Karpas-422 (cell line): Measurements from ENCODE around the gene AP5Z1. TPM values are rescaled to one million over a fixed set of nuclear protein-coding genes. Genes with fewer than 3 reads are reported as not detected.

Source experiments
- DNase-seq: peaks from one replicate; pipeline ENCODE4 v3.0.0-alpha.2; 2015
- H2AFZ ChIP-seq: fragments of 200-600 bp; sonication (generic); 2 replicates; pipeline ENCODE4 v1.6.1; 2014; ENCODE audit warnings: antibody characterized with exemption, low read length, mixed read lengths
- H3K27ac ChIP-seq: fragments of 200-600 bp; sonication (generic); 2 replicates; pipeline ENCODE4 v1.5.1; 2014; ENCODE audit warnings: mild to moderate bottlenecking, low read length, moderate library complexity
- H3K27me3 ChIP-seq: fragments of 200-600 bp; sonication (generic); 2 replicates; pipeline ENCODE4 v1.6.1; 2014; ENCODE audit warnings: low read length, mixed read lengths
- H3K36me3 ChIP-seq: fragments of 200-600 bp; sonication (generic); 2 replicates; pipeline ENCODE4 v1.6.1; 2014; ENCODE audit warnings: low read length, mixed read lengths; ENCODE audit not compliant: insufficient read depth
- H3K4me1 ChIP-seq: fragments of 200-600 bp; sonication (generic); 2 replicates; pipeline ENCODE4 v1.6.1; 2014; ENCODE audit warnings: mild to moderate bottlenecking, low read length, mixed read lengths
- H3K4me2 ChIP-seq: fragments of 200-600 bp; sonication (generic); 2 replicates; pipeline ENCODE4 v1.6.1; 2014; ENCODE audit warnings: low read length, low read depth, mild to moderate bottlenecking; ENCODE audit not compliant: poor library complexity, severe bottlenecking
- H3K4me3 ChIP-seq: fragments of 200-600 bp; sonication (generic); 2 replicates; pipeline ENCODE4 v1.5.1; 2014; ENCODE audit warnings: mild to moderate bottlenecking, antibody characterized with exemption, low read length, mixed read lengths
- H3K79me2 ChIP-seq: fragments of 200-600 bp; sonication (generic); 2 replicates; pipeline ENCODE4 v1.6.1; 2014; ENCODE audit warnings: mild to moderate bottlenecking, low read length, mixed read lengths
- H3K9ac ChIP-seq: fragments of 200-600 bp; sonication (generic); 2 replicates; pipeline ENCODE4 v1.6.0; 2014; ENCODE audit warnings: low read length
- H3K9me2 ChIP-seq: fragments of 200-600 bp; sonication (generic), shearing (Covaris generic); replicated peaks from 2 replicates; pipeline ENCODE4 v1.6.0; 2014; ENCODE audit warnings: mild to moderate bottlenecking, low read length, moderate library complexity; ENCODE audit not compliant: insufficient read depth
- H3K9me3 ChIP-seq: fragments of 300-700, 200-600 bp; sonication (generic); 2 replicates; pipeline ENCODE4 v1.6.1; 2014; ENCODE audit warnings: low read length, mixed read lengths
- H4K20me1 ChIP-seq: fragments of 200-600 bp; sonication (generic); 2 replicates; pipeline ENCODE4 v1.6.1; 2014; ENCODE audit warnings: mild to moderate bottlenecking, antibody characterized with exemption, low read length, low read depth; ENCODE audit not compliant: insufficient read depth
- total RNA-seq: library from RNA; depleted of rRNA; stranded (reverse); fragments of >200 nt; shearing (Covaris generic); gene quantifications from 2 replicates; pipeline ENCODE4 v1.2.3, GENCODE V29; 2014; ENCODE audit warnings: low replicate concordance

Gene AP5Z1
- total RNA-seq, 1 experiment from 2014 or later: 14.5 TPM

GRCh38 chr7:4748231-4748681, 27.2 kb upstream of the AP5Z1 start:
- Histone ChIP-seq H3K4me3 (no peak overlapping the region), H3K4me2 (no peak overlapping the region), H3K9ac (no peak overlapping the region), H3K27ac (no peak overlapping the region), H3K9me2 (no peaks in the 10 kb centered on the region), H3K27me3 (no peaks in the 10 kb centered on the region), H3K36me3 (0 out of 2 replicates have a peak, but pooled peaks cover 4% of the 10 kb centered on the region), H3K4me1 (peaks cover 28% of the 10 kb centered on the region), H2AFZ (no peak overlapping the region), H3K9me3 (no peaks in the 10 kb centered on the region), H4K20me1 (peaks cover 7% of the 10 kb centered on the region; the same call in 1 of the 2 replicates), H3K79me2 (peaks cover 76% of the 10 kb centered on the region)
- no peak for DNase-seq

- Histone ChIP-seq H3K27me3 (no peaks in the 10 kb centered on the region), H3K9me2 (no peaks in the 10 kb centered on the region), H3K27ac (no peak overlapping the region), H3K4me2 (no peak overlapping the region), H4K20me1 (peaks cover 12% of the 10 kb centered on the region; the same call in 1 of the 2 replicates), H3K9me3 (no peaks in the 10 kb centered on the region), H3K4me1 (peaks cover 17% of the 10 kb centered on the region), H3K9ac (no peak overlapping the region), H3K79me2 (peaks cover 71% of the 10 kb centered on the region), H2AFZ (no peak overlapping the region), H3K4me3 (no peak overlapping the region), H3K36me3 (peaks cover 4% of the 10 kb centered on the region; the same call in 1 of the 2 replicates)
- no peak for DNase-seq
Observed at GRCh38 chr7:4749363-4749762, 26.1 kb upstream of the AP5Z1 start.

GRCh38 chr7:4749798-4750197, 25.6 kb upstream of the AP5Z1 start:
- DNase-seq: no peak
- Histone ChIP-seq H3K4me3 (no peak overlapping the region), H3K4me1 (peaks cover 13% of the 10 kb centered on the region), H3K27ac (no peak overlapping the region), H3K4me2 (no peak overlapping the region), H3K36me3 (peaks cover 4% of the 10 kb centered on the region; the same call in 1 of the 2 replicates), H3K9me3 (no peaks in the 10 kb centered on the region), H3K27me3 (no peaks in the 10 kb centered on the region), H2AFZ (no peak overlapping the region), H3K9ac (no peak overlapping the region), H3K79me2 (peaks cover 67% of the 10 kb centered on the region), H4K20me1 (peaks cover 12% of the 10 kb centered on the region; the same call in 1 of the 2 replicates), H3K9me2 (no peaks in the 10 kb centered on the region)

- H4K20me1 ChIP-seq: peaks cover 12% of the 10 kb centered on the region; the same call in 1 of the 2 replicates
- H3K9me3 ChIP-seq: no peaks in the 10 kb centered on the region
- no peak overlapping the region for H3K4me3 ChIP-seq
- H3K4me1 ChIP-seq: no peaks in the 10 kb centered on the region
- no peak for DNase-seq
- no peak overlapping the region for H3K9ac ChIP-seq
- peaks cover 8% of the 10 kb centered on the region; the same call in 1 of the 2 replicates for H3K36me3 ChIP-seq
- H3K9me2 ChIP-seq: no peaks in the 10 kb centered on the region
- no peak overlapping the region for H3K27ac ChIP-seq
- no peak overlapping the region for H3K4me2 ChIP-seq
- H3K27me3 ChIP-seq: no peaks in the 10 kb centered on the region
- H3K79me2 ChIP-seq: peaks cover 50% of the 10 kb centered on the region
- H2AFZ ChIP-seq: no peak overlapping the region
Observed at GRCh38 chr7:4751398-4751947, 23.9 kb upstream of the AP5Z1 start.

- Histone ChIP-seq H3K9ac (no peak overlapping the region), H3K36me3 (peaks cover 4% of the 10 kb centered on the region; the same call in 1 of the 2 replicates), H3K27me3 (no peaks in the 10 kb centered on the region), H3K9me3 (no peaks in the 10 kb centered on the region), H3K27ac (no peak overlapping the region), H4K20me1 (peaks cover 12% of the 10 kb centered on the region; the same call in 1 of the 2 replicates), H3K9me2 (no peaks in the 10 kb centered on the region), H3K4me2 (no peak overlapping the region), H3K4me3 (no peak overlapping the region), H2AFZ (no peak overlapping the region), H3K4me1 (no peaks in the 10 kb centered on the region), H3K79me2 (peaks cover 28% of the 10 kb centered on the region; the same call in 1 of the 2 replicates)
- DNase-seq: peak; percentile 91
Observed at GRCh38 chr7:4753598-4754432, 21.6 kb upstream of the AP5Z1 start.

- DNase-seq: no peak
- Histone ChIP-seq H3K4me1 (no peaks in the 10 kb centered on the region), H3K9ac (no peak overlapping the region), H3K27me3 (no peaks in the 10 kb centered on the region), H3K27ac (no peak overlapping the region), H3K4me3 (no peak overlapping the region), H2AFZ (no peak overlapping the region), H3K4me2 (no peak overlapping the region), H3K9me2 (no peaks in the 10 kb centered on the region), H3K79me2 (peaks cover 23% of the 10 kb centered on the region; the same call in 1 of the 2 replicates), H3K36me3 (peaks cover 4% of the 10 kb centered on the region; the same call in 1 of the 2 replicates), H3K9me3 (no peaks in the 10 kb centered on the region), H4K20me1 (peaks cover 12% of the 10 kb centered on the region; the same call in 1 of the 2 replicates)
Observed at GRCh38 chr7:4754433-4755010, 20.9 kb upstream of the AP5Z1 start.

- no peak overlapping the region for H3K9ac ChIP-seq
Observed at GRCh38 chr7:4755045-4755444, 20.4 kb upstream of the AP5Z1 start.

GRCh38 chr7:4758111-4758510, 17.3 kb upstream of the AP5Z1 start:
- H4K20me1 ChIP-seq: peaks cover 7% of the 10 kb centered on the region; the same call in 1 of the 2 replicates
- no peak overlapping the region for H3K4me2 ChIP-seq
- no peaks in the 10 kb centered on the region for H3K27me3 ChIP-seq
- no peaks in the 10 kb centered on the region for H3K9me3 ChIP-seq
- H3K4me3 ChIP-seq: no peak overlapping the region
- no peaks in the 10 kb centered on the region for H3K9me2 ChIP-seq
- DNase-seq: no peak
- peaks cover 5% of the 10 kb centered on the region; the same call in 1 of the 2 replicates for H3K79me2 ChIP-seq
- no peak overlapping the region for H3K27ac ChIP-seq
- no peak overlapping the region for H2AFZ ChIP-seq
- H3K36me3 ChIP-seq: peaks cover 4% of the 10 kb centered on the region; the same call in 1 of the 2 replicates
- H3K9ac ChIP-seq: no peak overlapping the region
- H3K4me1 ChIP-seq: no peaks in the 10 kb centered on the region

More at GRCh38 chr7:4755045-4755444, 20.4 kb upstream of the AP5Z1 start:
- no peaks in the 10 kb centered on the region for H3K27me3 ChIP-seq
- H3K79me2 ChIP-seq: peaks cover 18% of the 10 kb centered on the region; the same call in 1 of the 2 replicates
- H3K9me2 ChIP-seq: no peaks in the 10 kb centered on the region
- peaks cover 12% of the 10 kb centered on the region; the same call in 1 of the 2 replicates for H4K20me1 ChIP-seq
- H3K9me3 ChIP-seq: no peaks in the 10 kb centered on the region
- no peak for DNase-seq
- no peak overlapping the region for H2AFZ ChIP-seq
- H3K4me2 ChIP-seq: no peak overlapping the region
- H3K27ac ChIP-seq: no peak overlapping the region
- peaks cover 4% of the 10 kb centered on the region; the same call in 1 of the 2 replicates for H3K36me3 ChIP-seq
- H3K4me1 ChIP-seq: no peaks in the 10 kb centered on the region
- H3K4me3 ChIP-seq: no peak overlapping the region
